GM15510 (cell line): ENCODE measurements around the gene FARP2.

Experiments
- POLR2A ChIP-seq: IDR thresholded peaks from 3 replicates; pipeline ENCODE4 v1.6.1; 2011; ENCODE audit warnings: borderline replicate concordance; ENCODE audit not compliant: insufficient read length; ENCODE audit errors: extremely low read depth

The FARP2 gene

DNA sequence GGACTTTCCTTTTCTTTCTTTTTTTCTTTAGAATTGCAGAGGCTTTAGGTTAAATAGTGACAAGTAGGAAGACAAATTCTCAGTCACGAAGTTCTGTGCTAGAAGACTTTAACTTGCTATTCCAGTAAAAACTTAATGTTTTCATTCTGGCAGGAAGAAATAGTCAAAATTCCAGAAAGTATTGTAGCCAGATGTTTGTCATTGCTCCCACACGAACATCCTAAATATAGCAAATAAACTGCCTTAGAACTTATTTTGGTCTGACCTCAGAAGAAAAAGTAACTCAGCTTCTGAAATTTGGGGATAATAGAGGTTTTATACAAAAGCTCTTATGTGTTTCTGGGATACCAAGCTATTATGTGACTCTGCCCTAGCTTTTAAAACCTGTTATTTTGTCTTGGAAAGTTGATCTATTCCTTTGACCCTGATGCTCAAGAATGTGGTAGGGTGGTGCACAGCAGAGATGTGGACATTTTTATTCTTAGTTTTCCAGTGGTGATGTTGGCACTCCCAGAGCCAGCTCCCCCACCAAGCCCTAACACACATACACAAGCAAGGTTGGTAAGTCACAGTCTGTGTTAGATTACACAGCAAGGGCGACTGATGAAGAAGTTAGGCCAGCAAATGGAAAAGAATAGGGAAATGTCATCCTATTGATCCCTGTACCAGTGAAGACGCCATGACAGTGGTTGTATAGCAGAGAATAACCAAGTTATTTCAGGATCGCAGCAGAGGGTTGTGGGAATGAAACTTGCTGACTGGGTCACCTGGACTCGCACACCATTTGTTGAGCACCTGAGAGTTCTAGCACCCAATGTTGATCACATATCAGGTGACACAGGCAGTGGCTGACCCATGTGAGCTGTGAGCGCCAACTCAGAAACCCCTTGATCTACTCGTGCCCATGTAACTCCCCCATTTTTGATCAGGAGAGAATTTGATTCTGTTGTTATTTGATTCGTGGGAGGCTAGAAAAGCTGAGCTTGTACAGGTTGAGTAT is 23.7 kb downstream of the FARP2 start:
- TF ChIP-seq POLR2A, result no peak

GRCh38 chr2:241381872-241382271 is 25.8 kb downstream of the FARP2 start:
- TF ChIP-seq POLR2A, result no peak

DNA sequence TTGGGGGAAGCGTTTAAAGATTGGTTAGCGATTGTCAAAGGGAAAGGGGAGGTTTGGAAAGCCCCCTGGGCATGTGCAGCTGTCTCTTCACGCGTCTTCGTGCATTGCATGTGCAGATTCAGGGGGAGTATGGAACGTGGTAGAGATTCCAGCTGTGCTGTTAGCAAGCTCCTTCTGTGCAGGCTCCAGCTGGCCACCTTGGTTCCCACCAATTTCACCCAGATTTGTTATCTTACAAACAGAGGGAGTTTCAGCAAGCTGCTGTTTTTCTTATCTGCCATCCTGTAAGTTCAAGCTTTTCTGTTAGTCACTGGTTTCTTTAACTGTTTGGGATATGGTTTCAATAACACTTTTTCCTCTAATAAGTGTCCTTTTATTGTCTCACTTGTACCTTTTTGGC is 30.4 kb downstream of the FARP2 start:
- no peak for TF ChIP-seq POLR2A

GRCh38 chr2:241389697-241390096 is 33.6 kb downstream of the FARP2 start:
- TF ChIP-seq POLR2A, result no peak

DNA sequence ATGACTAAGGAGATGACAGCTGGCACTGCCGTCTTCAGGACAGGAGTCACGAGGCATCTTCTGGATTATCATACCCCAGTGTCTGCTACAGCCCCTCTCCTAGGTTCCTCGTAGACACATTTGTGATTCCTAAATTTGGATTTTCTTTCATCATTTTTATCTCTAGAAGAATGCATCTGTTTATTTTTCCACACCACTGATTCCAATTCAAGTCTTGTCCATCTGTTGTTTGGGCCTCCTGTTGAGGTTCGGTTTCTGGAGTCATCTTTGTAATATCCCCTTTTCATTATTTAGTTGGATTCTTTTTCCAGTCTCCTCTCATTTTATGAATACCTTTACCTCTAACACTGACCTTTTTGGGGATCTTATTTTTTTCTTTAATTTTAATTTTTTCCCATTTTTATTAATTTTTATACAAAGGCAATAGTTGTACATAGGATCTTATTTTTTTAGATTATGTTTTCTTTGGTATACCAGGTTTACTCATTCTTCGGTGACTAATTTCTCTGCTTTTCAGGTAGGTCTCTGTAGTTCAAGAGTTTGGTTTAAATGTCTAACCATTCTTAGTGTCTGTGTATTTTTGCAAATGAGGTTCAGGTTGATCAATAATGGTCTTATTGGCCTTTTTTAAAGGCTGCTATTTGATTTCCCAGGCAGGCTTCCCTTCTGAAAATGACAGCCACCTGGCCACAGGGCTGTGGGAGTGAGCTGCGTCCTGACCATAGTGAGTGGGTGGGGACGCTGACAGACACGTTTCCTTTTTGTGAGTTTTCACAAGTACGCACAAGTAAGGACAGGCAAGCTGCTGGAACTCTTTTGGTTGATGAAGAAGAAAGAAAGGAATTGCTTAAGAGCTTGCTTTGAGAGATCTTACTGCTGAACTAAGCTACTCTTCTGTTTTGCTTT is 34.5 kb downstream of the FARP2 start:
- TF ChIP-seq POLR2A, result no peak

GRCh38 chr2:241391892-241392665 is 36.0 kb downstream of the FARP2 start:
- TF ChIP-seq POLR2A, result no peak

GRCh38 chr2:241393524-241394196 is 37.6 kb downstream of the FARP2 start:
- no peak for TF ChIP-seq POLR2A

DNA sequence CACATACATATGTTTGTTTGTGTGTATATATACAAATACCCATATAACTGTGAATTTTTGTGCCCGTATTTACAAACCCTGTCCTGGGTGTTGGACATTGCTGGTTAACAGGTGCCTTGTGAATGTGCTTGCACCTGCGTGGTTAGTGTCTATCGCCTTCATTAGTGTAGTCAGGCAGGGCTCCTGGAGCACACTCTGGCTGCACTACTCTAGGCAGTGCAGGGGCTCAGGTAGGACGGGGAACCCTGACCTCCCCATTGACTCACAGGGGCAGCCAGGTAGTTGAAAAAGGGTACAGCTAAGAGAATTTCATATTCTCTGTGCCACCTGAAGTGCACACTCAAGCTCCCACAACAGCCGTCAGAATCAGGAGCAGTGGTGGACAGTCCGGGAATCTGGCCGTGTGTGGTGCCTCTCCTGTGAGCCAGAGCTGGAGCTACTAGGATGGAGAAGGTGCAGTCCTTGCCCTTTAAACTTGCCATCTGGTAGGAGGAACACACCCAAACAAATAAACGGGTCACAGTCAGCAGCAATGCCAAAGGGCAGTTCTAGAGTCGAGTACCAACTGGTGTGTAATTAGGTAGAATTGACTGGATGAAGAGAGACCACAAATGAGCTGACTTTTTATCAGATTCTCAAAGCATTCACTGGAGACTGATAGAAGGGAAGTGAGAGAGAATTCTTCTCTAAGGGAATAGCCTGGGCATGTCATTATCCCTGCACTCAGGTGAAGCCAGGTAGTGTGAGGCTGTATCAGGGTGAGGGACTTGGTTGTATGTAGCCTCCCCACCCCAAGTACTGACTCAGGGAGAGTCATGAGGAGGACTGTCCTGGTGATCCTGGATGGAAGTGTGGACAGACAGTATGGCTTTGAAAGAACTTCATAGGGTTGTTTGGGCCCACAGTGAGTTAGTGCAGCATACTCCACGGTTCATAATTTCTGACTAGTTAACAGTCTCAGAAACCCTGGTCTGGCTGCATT is 44.1 kb downstream of the FARP2 start:
- TF ChIP-seq POLR2A, result no peak

DNA sequence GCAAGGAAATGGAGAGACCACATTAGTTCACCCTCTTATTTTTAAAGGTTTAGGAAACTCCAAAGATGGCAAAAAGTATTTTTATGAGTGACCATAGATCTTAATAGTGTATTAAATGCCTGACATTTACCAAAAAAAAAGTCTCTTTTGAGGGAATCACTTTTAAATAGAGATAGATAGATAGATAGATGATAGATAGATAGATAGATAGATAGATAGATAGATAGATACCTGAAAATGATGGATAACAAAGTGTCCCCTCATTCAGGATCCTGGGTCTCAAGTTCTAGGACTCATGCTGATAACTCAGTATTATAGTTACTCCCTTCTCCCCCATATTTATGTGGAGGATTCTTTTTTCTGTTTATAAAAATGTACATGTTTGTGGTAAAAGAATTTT is 52.8 kb downstream of the FARP2 start:
- TF ChIP-seq POLR2A, result no peak

- TF ChIP-seq POLR2A, result no peak
Measured at GRCh38 chr2:241410739-241411176, 54.7 kb downstream of the FARP2 start.

GRCh38 chr2:241412144-241412543 is 56.1 kb downstream of the FARP2 start:
- TF ChIP-seq POLR2A, result no peak

GRCh38 chr2:241413929-241414580 is 58.0 kb downstream of the FARP2 start:
- TF ChIP-seq POLR2A, result no peak
